ENCODE data around the gene CEACAM19. TPM values are rescaled to one million over a fixed set of nuclear protein-coding genes. Genes with fewer than 3 reads are reported as not detected.

Gene CEACAM19
- total and polyA plus RNA-seq, 10 of the 15 experiments (the other 5 are each of a cell fraction or from before 2014, with no cell fraction given): 0.13 to 0.31 (median 0.17) TPM; not detected in 4

DNA sequence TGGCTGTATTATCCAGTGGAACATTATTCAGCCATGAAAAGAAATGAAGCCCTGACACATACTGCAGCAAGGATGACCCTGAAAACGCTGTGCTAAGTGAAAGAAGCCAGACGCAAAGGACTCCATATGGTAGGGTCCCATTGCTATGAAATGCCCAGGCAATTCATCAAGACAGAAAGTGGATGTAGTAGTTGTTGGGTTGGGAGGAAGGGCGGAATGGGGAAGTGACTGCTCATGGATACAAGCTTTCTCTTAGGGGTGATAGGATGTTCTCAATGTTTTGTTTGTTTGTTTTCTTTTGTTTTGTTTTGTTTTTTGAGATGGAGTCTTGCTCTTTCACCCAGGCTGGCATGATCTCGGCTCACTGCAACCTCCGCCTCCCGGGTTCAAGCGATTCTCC is 16.6 kb downstream of the CEACAM19 start:
- H3K4me1 ChIP-seq (ENCODE audit: control insufficient read depth, insufficient read depth, low read length): peaks cover 50% of the 10 kb centered on the region
- no peaks in the 10 kb centered on the region for H3K79me2 ChIP-seq (ENCODE audit: control insufficient read depth, insufficient read depth, low read length)
- RAD21 ChIA-PET (ENCODE audit: unreplicated experiment): interaction anchor here (4.9 to 7.3 kb wide), 2 partner anchors 35 to 83 kb away, joined by 84 to 121 read pairs; no protein-coding TSS in a partner anchor
- H3K9me3 ChIP-seq (replicated peaks; ENCODE audit: control insufficient read depth, insufficient read depth, low read length): no peaks in the 10 kb centered on the region
- TF ChIP-seq SRF (IDR thresholded peaks at IDR 0.05; ENCODE audit: low read depth in 2 of 2, low read length in 2 of 2): no peak
- no peak for TF ChIP-seq JUND (IDR thresholded peaks at IDR 0.05; ENCODE audit: low read depth, low read length)
- TF ChIP-seq, protein P1, sequence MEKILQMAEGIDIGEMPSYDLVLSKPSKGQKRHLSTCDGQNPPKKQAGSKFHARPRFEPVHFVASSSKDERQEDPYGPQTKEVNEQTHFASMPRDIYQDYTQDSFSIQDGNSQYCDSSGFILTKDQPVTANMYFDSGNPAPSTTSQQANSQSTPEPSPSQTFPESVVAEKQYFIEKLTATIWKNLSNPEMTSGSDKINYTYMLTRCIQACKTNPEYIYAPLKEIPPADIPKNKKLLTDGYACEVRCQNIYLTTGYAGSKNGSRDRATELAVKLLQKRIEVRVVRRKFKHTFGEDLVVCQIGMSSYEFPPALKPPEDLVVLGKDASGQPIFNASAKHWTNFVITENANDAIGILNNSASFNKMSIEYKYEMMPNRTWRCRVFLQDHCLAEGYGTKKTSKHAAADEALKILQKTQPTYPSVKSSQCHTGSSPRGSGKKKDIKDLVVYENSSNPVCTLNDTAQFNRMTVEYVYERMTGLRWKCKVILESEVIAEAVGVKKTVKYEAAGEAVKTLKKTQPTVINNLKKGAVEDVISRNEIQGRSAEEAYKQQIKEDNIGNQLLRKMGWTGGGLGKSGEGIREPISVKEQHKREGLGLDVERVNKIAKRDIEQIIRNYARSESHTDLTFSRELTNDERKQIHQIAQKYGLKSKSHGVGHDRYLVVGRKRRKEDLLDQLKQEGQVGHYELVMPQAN (conservative IDR thresholded peaks at IDR 0.05): no peak
- TF ChIP-seq SPI1 (IDR thresholded peaks at IDR 0.05; ENCODE audit: borderline replicate concordance, insufficient read depth, low read depth, low read length): peak; percentile 33; the same call in 1 of the 2 replicates
- TF ChIP-seq ASH2L (IDR thresholded peaks at IDR 0.05; ENCODE audit: borderline replicate concordance, low read depth): no peak
- TF ChIP-seq, protein P2, sequence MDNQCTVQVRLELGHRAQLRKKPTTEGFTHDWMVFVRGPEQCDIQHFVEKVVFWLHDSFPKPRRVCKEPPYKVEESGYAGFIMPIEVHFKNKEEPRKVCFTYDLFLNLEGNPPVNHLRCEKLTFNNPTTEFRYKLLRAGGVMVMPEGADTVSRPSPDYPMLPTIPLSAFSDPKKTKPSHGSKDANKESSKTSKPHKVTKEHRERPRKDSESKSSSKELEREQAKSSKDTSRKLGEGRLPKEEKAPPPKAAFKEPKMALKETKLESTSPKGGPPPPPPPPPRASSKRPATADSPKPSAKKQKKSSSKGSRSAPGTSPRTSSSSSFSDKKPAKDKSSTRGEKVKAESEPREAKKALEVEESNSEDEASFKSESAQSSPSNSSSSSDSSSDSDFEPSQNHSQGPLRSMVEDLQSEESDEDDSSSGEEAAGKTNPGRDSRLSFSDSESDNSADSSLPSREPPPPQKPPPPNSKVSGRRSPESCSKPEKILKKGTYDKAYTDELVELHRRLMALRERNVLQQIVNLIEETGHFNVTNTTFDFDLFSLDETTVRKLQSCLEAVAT (IDR thresholded peaks at IDR 0.05): no peak
- no peak overlapping the region for H3K9ac ChIP-seq (ENCODE audit: control insufficient read depth, insufficient read depth, low read length)
- DNase-seq (ENCODE audit: low read depth, low spot score) (no peak), ATAC-seq (no peak), FAIRE-seq (no peak)
- POLR2A ChIA-PET: interaction anchor here (0.6 kb wide), 1 partner anchor 222 kb away, joined by 3 read pairs; no protein-coding TSS in a partner anchor
- no TSS peak for BruUV-seq (replicated peaks)
- H3K4me2 ChIP-seq (ENCODE audit: control insufficient read depth, insufficient read depth): no peak overlapping the region
- H3K36me3 ChIP-seq (ENCODE audit: control insufficient read depth in 2 of 2, insufficient read depth in 2 of 2, low read length in 1 of 2): no peaks in the 10 kb centered on the region
- no peaks in the 10 kb centered on the region for H4K20me1 ChIP-seq (ENCODE audit: control insufficient read depth, insufficient read depth)
- H3K27me3 ChIP-seq (replicated peaks in 1 of 2; ENCODE audit: control insufficient read depth in 2 of 2, insufficient read depth in 2 of 2, low read length in 1 of 2): no peaks in the 10 kb centered on the region
- CTCF ChIA-PET: interaction anchor here (0.9 to 10.7 kb wide), 7 partner anchors 31 to 158 kb away, joined by 3 to 162 read pairs (median 5); partner anchors contain the start of gene NECTIN2
- H2AFZ ChIP-seq (ENCODE audit: control insufficient read depth, low read depth, low read length): no peak overlapping the region
- in situ Hi-C loops (cut with MboI): no loop called here
- 72% methylated on average over 7 of the region's 7 CpGs for WGBS (ENCODE audit: insufficient coverage, insufficient replicate concordance, low lambda C conversion rate, missing lambda C conversion rate)
- intact Hi-C loops (cut with micrococcal nuclease; ENCODE audit: unreplicated experiment): loop anchor here (2.0 kb wide), 1 partner anchor 157 kb away; no protein-coding TSS in a partner anchor
- SMC1A ChIA-PET (ENCODE audit: uncharacterized antibody, unreplicated experiment): interaction anchor here (1.5 to 7.3 kb wide), 3 partner anchors 36 to 89 kb away, joined by 4 to 99 read pairs (median 72); no protein-coding TSS in a partner anchor
- H3K27ac ChIP-seq (ENCODE audit: control insufficient read depth, insufficient read depth): no peak overlapping the region
- no peak overlapping the region for H3K4me3 ChIP-seq
